ENCODE measurements around the gene ARRDC5. TPM values are rescaled to one million over a fixed set of nuclear protein-coding genes. Genes with fewer than 3 reads are reported as not detected.

Gene ARRDC5
- total and polyA plus RNA-seq, 2 of the 13 experiments (the other 11 are each of a cell fraction or from before 2014, with no cell fraction given) = not detected

GRCh38 chr19:4908360-4908759 is 5.7 kb upstream of the ARRDC5 start (continued):
- TF ChIP-seq ADNP (CRISPR knock-in tag; IDR thresholded peaks at IDR 0.05) = no peak
- TF ChIP-seq SSRP1 (CRISPR knock-in tag; IDR thresholded peaks at IDR 0.05) = no peak
- TF ChIP-seq ZNF570 (CRISPR knock-in tag; IDR thresholded peaks at IDR 0.05; ENCODE audit: borderline replicate concordance) = 0 out of 2 replicates have a peak, but pooled peaks have one; percentile 1
- no peak for TF ChIP-seq ZNF33B (CRISPR knock-in tag; IDR thresholded peaks at IDR 0.05)
- TF ChIP-seq ZEB1 (IDR thresholded peaks at IDR 0.05; ENCODE audit: insufficient replicate concordance, low read depth) = peak; percentile 11
- TF ChIP-seq NKX3-1 (CRISPR knock-in tag; IDR thresholded peaks at IDR 0.05) = no peak
- TF ChIP-seq ZNF44 (CRISPR knock-in tag; IDR thresholded peaks at IDR 0.05) = no peak
- no peak for TF ChIP-seq ZNF274 (CRISPR knock-in tag; IDR thresholded peaks at IDR 0.05)
- no peak for TF ChIP-seq TSC22D2 (CRISPR knock-in tag; IDR thresholded peaks at IDR 0.05; ENCODE audit: borderline replicate concordance)
- 0 out of 2 replicates have a peak, but pooled peaks have one; percentile 7 for TF ChIP-seq FOXP4 (CRISPR knock-in tag; IDR thresholded peaks at IDR 0.05)
- no peak for TF ChIP-seq NAIF1 (CRISPR knock-in tag; IDR thresholded peaks at IDR 0.05; ENCODE audit: borderline replicate concordance)
- TF ChIP-seq ZNF3 (CRISPR knock-in tag; IDR thresholded peaks at IDR 0.05) = no peak
- TF ChIP-seq SIX4 (CRISPR knock-in tag; IDR thresholded peaks at IDR 0.05) = peak; percentile 55
- no peak for TF ChIP-seq ZNF281 (CRISPR knock-in tag; IDR thresholded peaks at IDR 0.05; ENCODE audit: borderline replicate concordance)
- TF ChIP-seq ZNF879 (CRISPR knock-in tag; IDR thresholded peaks at IDR 0.05) = no peak
- no peak for TF ChIP-seq NFKBIZ (CRISPR knock-in tag; IDR thresholded peaks at IDR 0.05)
- TF ChIP-seq SIX1 (CRISPR knock-in tag; IDR thresholded peaks at IDR 0.05; ENCODE audit: borderline replicate concordance) = peak; percentile 73; the same call in 1 of the 2 replicates
- TF ChIP-seq FIP1L1 (IDR thresholded peaks at IDR 0.05; ENCODE audit: borderline replicate concordance, insufficient read depth, low read depth, low read length) = no peak
- no peak for TF ChIP-seq KIAA2018 (CRISPR knock-in tag; IDR thresholded peaks at IDR 0.05; ENCODE audit: borderline replicate concordance)
